Esophagus squamous epithelium (tissue), 5 donors: ENCODE measurements around the gene CAMK2D. TPM values are rescaled to one million over a fixed set of nuclear protein-coding genes. Genes with fewer than 3 reads are reported as not detected.

Experiments
- DNase-seq: peaks from one replicate; lab custom pipeline; 2025; lab: John Stamatoyannopoulos, UW
- H3K27ac ChIP-seq, 4 donors: fragments of 200-600 bp; sonication (generic); one replicate each; pipeline ENCODE4 v1.5.1; 2016 to 2019; ENCODE audit warnings: mild to moderate bottlenecking in 1 of 4
- H3K27me3 ChIP-seq, 4 donors: fragments of 200-600 bp; sonication (generic); 1 replicate in 3 of 4; 2 replicates in 1 of 4; pipeline versions ENCODE4 v1.5.1 to v1.6.0; 2017 to 2021; ENCODE audit warnings: antibody characterized with exemption in 1 of 4
- H3K36me3 ChIP-seq, 3 donors: fragments of 200-600 bp; sonication (generic); one replicate each; pipeline ENCODE4 v1.5.1; 2016 to 2019
- H3K4me1 ChIP-seq, 3 donors: fragments of 200-600 bp; sonication (generic); one replicate each; pipeline ENCODE4 v1.5.1; 2017 to 2019
- H3K4me3 ChIP-seq, 4 donors: fragments of 200-600 bp; sonication (generic); 1 replicate in 3 of 4; 2 replicates in 1 of 4; pipeline ENCODE4 v1.5.1; 2016 to 2019; ENCODE audit warnings: mild to moderate bottlenecking in 2 of 4, moderate library complexity in 1 of 4
- H3K9me3 ChIP-seq, 3 donors: fragments of 200-600 bp; sonication (generic); one replicate each; pipeline ENCODE4 v1.5.1; 2016 to 2019
- CTCF ChIP-seq, 6 experiments: fragments of 450-650 bp in 4 of 6; fragments of 200-600 bp in 2 of 6; sonication (generic) in 2 of 6; IDR thresholded peaks; one replicate each; pipeline ENCODE4 v1.5.1; 2016 to 2019; ENCODE audit warnings: antibody characterized with exemption in 6 of 6, mild to moderate bottlenecking in 4 of 6, moderate library complexity in 4 of 6
- POLR2A ChIP-seq, 4 donors: fragments of 450-650 bp; IDR thresholded peaks; one replicate each; pipeline ENCODE4 v1.6.1; 2017; ENCODE audit warnings: antibody characterized with exemption in 4 of 4, mild to moderate bottlenecking in 4 of 4, moderate library complexity in 3 of 4
- WGBS, 2 donors: methylation state at CpG; one replicate each; pipeline ENCODE4 v1.1.5; 2018; 5-methylcytosine and 5-hydroxymethylcytosine counted together
- intact Hi-C: fragments of 100-400 bp; cut with DNase I; formaldehyde crosslinking; loops from one replicate; pipeline ENCODE4 v1.15.0; 2022
- total RNA-seq, 4 donors: library from RNA; depleted of rRNA; stranded (reverse); fragments of >200 nt; gene quantifications; one replicate each; pipeline ENCODE4 v1.1.0, GENCODE V29; 2016
- donor health status: DM: yes; HTN: yes; CAD: no.

CAMK2D gene
- total RNA-seq, 4 donors from 2014 or later, result 30.7 to 47.7 (median 38.2) TPM

GRCh38 chr4:113740857-113741379, 20.6 kb downstream of the CAMK2D start:
- Histone ChIP-seq H3K27me3 (no peaks in the 10 kb centered on the region), H3K4me1 (peaks cover 0 to 6% (median 0%) of the 10 kb centered on the region in 3 donors), H3K27ac (no peak overlapping the region), H3K36me3 (peaks cover 0 to 4% (median 0%) of the 10 kb centered on the region in 3 donors), H3K4me3 (no peak overlapping the region), H3K9me3 (no peaks in the 10 kb centered on the region)
- TF ChIP-seq POLR2A (IDR thresholded peaks at IDR 0.05), result no peak
- TF ChIP-seq CTCF (IDR thresholded peaks at IDR 0.05), result no peak
- intact Hi-C loops, result no loop called here
- DNase-seq, result no peak
- 84 to 90% methylated on average over 2 of the region's 2 CpGs for WGBS, 2 donors

- peak overlapping the region in 1 of 4 donors; percentile 20 for H3K27ac ChIP-seq
- no peak for DNase-seq
- no peaks in the 10 kb centered on the region for H3K27me3 ChIP-seq
- intact Hi-C loops, result no loop called here
- H3K9me3 ChIP-seq, result no peaks in the 10 kb centered on the region
- peaks cover 0 to 4% (median 0%) of the 10 kb centered on the region in 3 donors for H3K36me3 ChIP-seq
- peaks cover 0 to 8% (median 0%) of the 10 kb centered on the region in 3 donors for H3K4me1 ChIP-seq
- no peak for TF ChIP-seq CTCF (IDR thresholded peaks at IDR 0.05)
- no peak for TF ChIP-seq POLR2A (IDR thresholded peaks at IDR 0.05)
- no peak overlapping the region for H3K4me3 ChIP-seq
Measured at GRCh38 chr4:113739197-113739596, 22.3 kb downstream of the CAMK2D start.

- no peaks in the 10 kb centered on the region for H3K27me3 ChIP-seq
- TF ChIP-seq CTCF (IDR thresholded peaks at IDR 0.05) (no peak), POLR2A (IDR thresholded peaks at IDR 0.05) (no peak)
- intact Hi-C loops, result no loop called here
- H3K4me3 ChIP-seq, result no peak overlapping the region
- no peak overlapping the region for H3K27ac ChIP-seq
- H3K4me1 ChIP-seq, result peaks cover 0 to 17% (median 0%) of the 10 kb centered on the region in 3 donors
- no peak for DNase-seq
- peaks cover 0 to 4% (median 0%) of the 10 kb centered on the region in 3 donors for H3K36me3 ChIP-seq
- H3K9me3 ChIP-seq, result no peaks in the 10 kb centered on the region
Measured at GRCh38 chr4:113738251-113738650, 23.3 kb downstream of the CAMK2D start.

- no peak overlapping the region for H3K27ac ChIP-seq
- intact Hi-C loops, result no loop called here
- no peaks in the 10 kb centered on the region for H3K9me3 ChIP-seq
- H3K4me1 ChIP-seq, result peaks cover 0 to 19% (median 0%) of the 10 kb centered on the region in 3 donors
- no peak overlapping the region for H3K4me3 ChIP-seq
- no peaks in the 10 kb centered on the region for H3K36me3 ChIP-seq
- H3K27me3 ChIP-seq, result no peaks in the 10 kb centered on the region
- no peak for DNase-seq
- TF ChIP-seq CTCF (IDR thresholded peaks at IDR 0.05) (no peak), POLR2A (IDR thresholded peaks at IDR 0.05) (no peak)
Measured at GRCh38 chr4:113733685-113734084, 27.9 kb downstream of the CAMK2D start.

GRCh38 chr4:113732967-113733527, 28.5 kb downstream of the CAMK2D start:
- intact Hi-C loops, result no loop called here
- Histone ChIP-seq H3K9me3 (no peaks in the 10 kb centered on the region), H3K4me1 (peaks cover 0 to 19% (median 0%) of the 10 kb centered on the region in 3 donors), H3K4me3 (no peak overlapping the region), H3K27ac (no peak overlapping the region), H3K27me3 (no peaks in the 10 kb centered on the region), H3K36me3 (no peaks in the 10 kb centered on the region)
- DNase-seq, result no peak
- TF ChIP-seq CTCF (IDR thresholded peaks at IDR 0.05), result no peak
- no peak for TF ChIP-seq POLR2A (IDR thresholded peaks at IDR 0.05)
- 21 to 26% methylated on average over 1 of the region's 1 CpG for WGBS, 2 donors
